Nephron progenitor cell (in vitro differentiated cells): Measurements from ENCODE around the gene CCDC152.

ENCODE experiments used
- DNase-seq: peaks from one replicate; pipeline ENCODE4 v3.0.0; 2021
- H3K27ac Mint-ChIP-seq: 2 replicates; pipeline ENCODE4 v1.8.0; 2021; ENCODE audit warnings: mild to moderate bottlenecking, moderate library complexity, mixed read lengths
- H3K27me3 Mint-ChIP-seq: 2 replicates; pipeline ENCODE4 v1.8.0; 2021; ENCODE audit warnings: mild to moderate bottlenecking, low read depth, mixed read lengths; ENCODE audit not compliant: poor library complexity
- H3K36me3 Mint-ChIP-seq: 2 replicates; pipeline ENCODE4 v1.8.0; 2021; ENCODE audit warnings: low read depth, mixed read lengths
- H3K4me1 Mint-ChIP-seq: 2 replicates; pipeline ENCODE4 v1.8.0; 2021; ENCODE audit warnings: mixed read lengths
- H3K4me3 Mint-ChIP-seq: 2 replicates; pipeline ENCODE4 v1.8.0; 2021; ENCODE audit warnings: mild to moderate bottlenecking, moderate library complexity, mixed read lengths
- H3K9me3 Mint-ChIP-seq: 2 replicates; pipeline ENCODE4 v1.8.0; 2021; ENCODE audit warnings: mild to moderate bottlenecking, moderate library complexity, mixed read lengths
- CTCF ChIP-seq: fragments of 200-600 bp; sonication (generic); IDR thresholded peaks from 2 replicates; pipeline ENCODE4 v1.5.0; 2021; ENCODE audit warnings: antibody characterized with exemption

Gene CCDC152

GRCh38 chr5:42798284-42799240 is 41.9 kb downstream of the CCDC152 start:
- TF ChIP-seq CTCF: no peak
- Mint-ChIP-seq H3K9me3 (peaks cover 22% of the 10 kb centered on the region), H3K4me3 (no peak overlapping the region), H3K27me3 (no peaks in the 10 kb centered on the region), H3K4me1 (no peaks in the 10 kb centered on the region), H3K27ac (no peak overlapping the region), H3K36me3 (peaks cover 38% of the 10 kb centered on the region)
- no peak for DNase-seq

- Mint-ChIP-seq H3K27ac (no peak overlapping the region), H3K27me3 (no peaks in the 10 kb centered on the region)
Observed at GRCh38 chr5:42799241-42799608, 42.6 kb downstream of the CCDC152 start.

GRCh38 chr5:42799668-42800114 is 43.1 kb downstream of the CCDC152 start:
- H3K4me3 Mint-ChIP-seq: no peak overlapping the region
- H3K36me3 Mint-ChIP-seq: peaks cover 49% of the 10 kb centered on the region
- H3K9me3 Mint-ChIP-seq: peaks cover 18% of the 10 kb centered on the region
- no peaks in the 10 kb centered on the region for H3K4me1 Mint-ChIP-seq
- no peak for TF ChIP-seq CTCF
- no peak overlapping the region for H3K27ac Mint-ChIP-seq
- DNase-seq: no peak
- H3K27me3 Mint-ChIP-seq: no peaks in the 10 kb centered on the region

More at GRCh38 chr5:42799241-42799608, 42.6 kb downstream of the CCDC152 start:
- no peak for TF ChIP-seq CTCF
- peaks cover 44% of the 10 kb centered on the region for H3K36me3 Mint-ChIP-seq
- peaks cover 22% of the 10 kb centered on the region for H3K9me3 Mint-ChIP-seq
- no peak overlapping the region for H3K4me3 Mint-ChIP-seq
- H3K4me1 Mint-ChIP-seq: no peaks in the 10 kb centered on the region
- no peak for DNase-seq

- H3K27me3 Mint-ChIP-seq: no peaks in the 10 kb centered on the region
- TF ChIP-seq CTCF: no peak
- no peaks in the 10 kb centered on the region for H3K4me1 Mint-ChIP-seq
- H3K27ac Mint-ChIP-seq: no peak overlapping the region
- peaks cover 15% of the 10 kb centered on the region for H3K9me3 Mint-ChIP-seq
- no peak for DNase-seq
- H3K4me3 Mint-ChIP-seq: no peak overlapping the region
- peaks cover 58% of the 10 kb centered on the region for H3K36me3 Mint-ChIP-seq
Observed at GRCh38 chr5:42800748-42801330, 44.2 kb downstream of the CCDC152 start.

- H3K27me3 Mint-ChIP-seq: no peaks in the 10 kb centered on the region
- H3K27ac Mint-ChIP-seq: peak overlapping the region; percentile 39
- peaks cover 12% of the 10 kb centered on the region for H3K9me3 Mint-ChIP-seq
- H3K36me3 Mint-ChIP-seq: peaks cover 66% of the 10 kb centered on the region
- H3K4me3 Mint-ChIP-seq: no peak overlapping the region
- no peak for TF ChIP-seq CTCF
- DNase-seq: no peak
- no peaks in the 10 kb centered on the region for H3K4me1 Mint-ChIP-seq
Observed at GRCh38 chr5:42801516-42802166, 45.0 kb downstream of the CCDC152 start.
